SK-N-SH (cell line): ENCODE data around the gene CFAP92. TPM values are rescaled to one million over a fixed set of nuclear protein-coding genes. Genes with fewer than 3 reads are reported as not detected.

Experiments used
- CTCF ChIA-PET: fragments of 300-600, 350-600 bp; formaldehyde crosslinking; extraction: SDS; loops from one replicate; lab custom pipeline; 2021; lab: Yijun Ruan, JAX
- POLR2A ChIA-PET: fragments of 350-600 bp; sonication (Branson Sonifier 250); formaldehyde crosslinking; extraction: SDS; loops from one replicate; lab custom pipeline; 2020; ENCODE audit warnings: antibody characterized with exemption, inconsistent platforms; lab: Yijun Ruan, JAX
- DNase-seq: peaks from one replicate; pipeline ENCODE4 v3.0.0; 2012
- H2AFZ ChIP-seq: fragments of 200-600 bp; sonication (generic); 2 replicates; pipeline ENCODE4 v1.8.1; 2016; ENCODE audit warnings: antibody characterized with exemption, mild to moderate bottlenecking, low read depth
- H3F3A ChIP-seq: fragments of 200-600 bp; sonication (generic); replicated peaks from 2 replicates; pipeline ENCODE3; 2016; ENCODE audit warnings: antibody characterized with exemption, mild to moderate bottlenecking; ENCODE audit not compliant: insufficient read depth
- H3K27ac ChIP-seq, 2 experiments: fragments of 200-500 bp in 1 of 2; fragments of 200-600 bp in 1 of 2; sonication (Bioruptor generic) in 1 of 2; sonication (generic), shearing (Covaris generic) in 1 of 2; 2 replicates each; pipeline versions ENCODE4 v1.5.1 to v1.6.1; 2014 to 2016; ENCODE audit warnings: low read depth in 2 of 2, inconsistent platforms in 1 of 2, low read length in 1 of 2, mild to moderate bottlenecking in 1 of 2, mixed read lengths in 1 of 2
- H3K27me3 ChIP-seq: fragments of 200-600 bp; sonication (generic), shearing (Covaris generic); 2 replicates; pipeline ENCODE4 v1.6.1; 2016; ENCODE audit warnings: mixed run types; ENCODE audit not compliant: insufficient read depth
- H3K36me3 ChIP-seq, 2 experiments: fragments of 200-500 bp in 1 of 2; fragments of 200-600 bp in 1 of 2; sonication (Bioruptor generic) in 1 of 2; sonication (generic) in 1 of 2; replicated peaks in 1 of 2; 2 replicates each; pipeline versions ENCODE3 to v1.5.1; 2014 to 2016; ENCODE audit warnings: low read length in 1 of 2, mild to moderate bottlenecking in 1 of 2; ENCODE audit not compliant: insufficient read depth in 2 of 2, control insufficient read depth in 1 of 2
- H3K4me1 ChIP-seq, 2 experiments: fragments of 200-500 bp in 1 of 2; fragments of 200-600 bp in 1 of 2; sonication (Bioruptor generic) in 1 of 2; sonication (generic), shearing (Covaris generic) in 1 of 2; 2 replicates each; pipeline versions ENCODE4 v1.5.1 to v1.6.1; 2014 to 2016; ENCODE audit warnings: low read depth in 1 of 2, low read length in 1 of 2, mixed run types in 1 of 2; ENCODE audit not compliant: insufficient read depth in 2 of 2, control insufficient read depth in 1 of 2
- H3K4me2 ChIP-seq: fragments of 200-600 bp; sonication (generic), shearing (Covaris generic); 2 replicates; pipeline ENCODE4 v1.6.1; 2017; ENCODE audit warnings: mixed run types
- H3K4me3 ChIP-seq, 2 experiments: fragments of 200-500 bp in 1 of 2; fragments of 200-600 bp in 1 of 2; sonication (Bioruptor generic) in 1 of 2; sonication (generic), shearing (Covaris generic) in 1 of 2; 2 replicates each; pipeline versions ENCODE4 v1.5.1 to v1.8.1; 2014 to 2016; ENCODE audit warnings: low read depth in 2 of 2, inconsistent platforms in 1 of 2, low read length in 1 of 2, mild to moderate bottlenecking in 1 of 2, mixed read lengths in 1 of 2, moderate library complexity in 1 of 2
- H3K79me2 ChIP-seq: fragments of 200-600 bp; sonication (generic); 2 replicates; pipeline ENCODE4 v1.8.1; 2017; ENCODE audit warnings: mild to moderate bottlenecking; ENCODE audit not compliant: insufficient read depth
- H3K9ac ChIP-seq: fragments of 200-600 bp; sonication (generic); 2 replicates; pipeline ENCODE4 v1.6.1; 2017; ENCODE audit warnings: mixed run types
- H3K9me2 ChIP-seq: fragments of 200-600 bp; sonication (generic); 2 replicates; pipeline ENCODE4 v1.6.1; 2017; ENCODE audit warnings: mixed run types
- H3K9me3 ChIP-seq: fragments of 200-600 bp; sonication (generic); 2 replicates; pipeline ENCODE4 v1.6.1; 2017; ENCODE audit warnings: mixed run types, mild to moderate bottlenecking, moderate library complexity
- H4K20me1 ChIP-seq: fragments of 200-600 bp; sonication (generic); 2 replicates; pipeline ENCODE4 v1.6.1; 2017; ENCODE audit warnings: mild to moderate bottlenecking, mixed run types; ENCODE audit not compliant: insufficient read depth
- CHD2 ChIP-seq: fragments of 150-350 bp; IDR thresholded peaks from 2 replicates; pipeline ENCODE4 v1.6.1; 2018; ENCODE audit warnings: low read length; ENCODE audit not compliant: partially characterized antibody
- CTCF ChIP-seq: fragments of 200-600 bp; sonication (generic); IDR thresholded peaks from 2 replicates; pipeline ENCODE4 v1.6.1; 2017; ENCODE audit warnings: antibody characterized with exemption, mild to moderate bottlenecking, moderate library complexity
- FOSL2 ChIP-seq: IDR thresholded peaks from 2 replicates; pipeline ENCODE4 v1.4.0; 2012; ENCODE audit warnings: low read depth, mild to moderate bottlenecking, moderate library complexity, borderline replicate concordance
- FOXJ3 ChIP-seq: sonication (generic); formaldehyde crosslinking; IDR thresholded peaks from 2 replicates; pipeline ENCODE4 v1.5.1; 2020; ENCODE audit warnings: mild to moderate bottlenecking, missing genetic modification reagents
- FOXM1 ChIP-seq: IDR thresholded peaks from 2 replicates; pipeline ENCODE4 v1.4.0; 2012; ENCODE audit warnings: low read depth, mild to moderate bottlenecking
- GATA2 ChIP-seq: sonication (generic); formaldehyde crosslinking; IDR thresholded peaks from 2 replicates; pipeline ENCODE4 v1.5.0; 2020; ENCODE audit warnings: mild to moderate bottlenecking, missing genetic modification reagents
- IRF3 ChIP-seq: fragments of 150-350 bp; IDR thresholded peaks from 2 replicates; pipeline ENCODE4 v1.6.1; 2016; ENCODE audit warnings: mild to moderate bottlenecking, low read depth, low read length
- JUND ChIP-seq: IDR thresholded peaks from 2 replicates; pipeline ENCODE4 v1.4.0; 2012
- MAX ChIP-seq: IDR thresholded peaks from 2 replicates; pipeline ENCODE4 v1.4.0; 2012; ENCODE audit warnings: low read depth
- MEF2A ChIP-seq: IDR thresholded peaks from 2 replicates; pipeline ENCODE4 v1.4.0; 2012; ENCODE audit warnings: low read depth, borderline replicate concordance
- MXI1 ChIP-seq: IDR thresholded peaks from 2 replicates; pipeline ENCODE4 v1.6.1; 2012; ENCODE audit warnings: mild to moderate bottlenecking, low read depth, low read length, improper control_type of control experiment
- NRF1 ChIP-seq: IDR thresholded peaks from 2 replicates; pipeline ENCODE4 v1.6.1; 2012; ENCODE audit warnings: low read depth, mild to moderate bottlenecking, low read length
- RFX5 ChIP-seq: IDR thresholded peaks from 2 replicates; pipeline ENCODE4 v1.6.1; 2012; ENCODE audit warnings: mild to moderate bottlenecking, improper control_type of control experiment, low read length
- TAF1 ChIP-seq: IDR thresholded peaks from 2 replicates; pipeline ENCODE4 v1.6.1; 2012; ENCODE audit warnings: low read depth, mild to moderate bottlenecking, low read length, moderate library complexity, borderline replicate concordance
- USF2 ChIP-seq: fragments of 150-350 bp; IDR thresholded peaks from 2 replicates; pipeline ENCODE4 v1.6.1; 2017; ENCODE audit warnings: antibody characterized with exemption, low read length, low read depth, borderline replicate concordance
- YY1 ChIP-seq: IDR thresholded peaks from 2 replicates; pipeline ENCODE4 v1.4.0; 2012; ENCODE audit warnings: low read depth, mild to moderate bottlenecking
- WGBS: methylation state at CpG from one replicate; pipeline ENCODE4 v1.1.6; 2017; ENCODE audit warnings: low lambda C conversion rate; 5-methylcytosine and 5-hydroxymethylcytosine counted together
- polyA plus RNA-seq, 3 experiments: library from polyadenylated mRNA; depleted of rRNA; stranded (reverse); fragments of >200 nt; gene quantifications; 2 replicates each; pipeline ENCODE4 v1.2.3, GENCODE V29; 2012
- TF ChIP-seq, protein P1 (sequence below): IDR thresholded peaks from 2 replicates; pipeline ENCODE4 v1.6.1; 2012; ENCODE audit warnings: mild to moderate bottlenecking, low read depth, low read length, moderate library complexity

CFAP92 gene
- polyA plus RNA-seq, 1 of the 3 experiments (the other 2 are of a cell fraction), result not detected

DNA sequence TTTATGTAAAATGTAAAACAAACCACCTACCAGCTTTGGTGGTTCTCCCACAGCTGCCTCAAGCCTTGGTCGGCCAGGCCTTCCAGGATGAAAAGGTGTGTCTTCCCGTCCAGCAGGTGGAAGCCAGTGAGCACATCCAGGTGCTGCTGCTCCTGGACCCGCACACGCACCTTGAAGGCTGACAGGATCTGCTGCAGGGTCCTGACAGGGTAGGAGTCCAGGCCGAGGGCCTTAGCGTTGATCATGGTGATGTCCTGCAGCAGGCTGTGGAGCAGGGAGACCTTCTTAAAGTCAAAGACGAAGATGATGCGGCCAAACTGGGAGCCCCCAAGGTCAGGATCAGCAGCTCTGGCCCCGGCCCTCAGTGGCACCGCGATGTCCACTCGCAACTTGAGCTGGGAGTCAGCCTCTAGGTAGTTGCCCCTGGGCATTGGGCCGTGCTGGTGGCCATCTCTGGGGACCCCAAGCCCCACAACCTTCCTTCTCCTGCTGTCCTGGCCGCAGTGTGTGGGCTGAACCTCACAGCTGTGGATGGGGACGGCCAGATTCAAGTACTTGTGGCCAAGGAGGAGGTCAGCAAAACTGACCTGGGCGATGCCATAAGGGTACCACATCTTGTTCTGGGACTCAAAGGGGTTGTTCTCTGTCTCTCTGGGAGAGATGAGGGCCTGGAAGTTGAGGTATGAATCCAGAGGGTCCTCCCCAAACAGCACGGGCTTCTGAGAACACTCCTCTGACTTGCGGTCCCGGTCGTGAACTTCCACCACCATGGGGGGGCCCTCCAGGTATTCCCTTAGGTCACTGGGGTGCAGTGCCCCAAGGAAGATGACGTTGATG is 48.6 kb downstream of the CFAP92 start:
- Histone ChIP-seq H2AFZ (no peak overlapping the region), H3K4me2 (no peak overlapping the region), H3K27ac (no peak overlapping the region), H4K20me1 (no peaks in the 10 kb centered on the region), H3K9ac (no peak overlapping the region), H3K36me3 (no peaks in the 10 kb centered on the region), H3K9me3 (no peaks in the 10 kb centered on the region), H3K9me2 (no peaks in the 10 kb centered on the region), H3F3A (no peaks in the 10 kb centered on the region), H3K4me3 (no peak overlapping the region), H3K4me1 (no peaks in the 10 kb centered on the region), H3K27me3 (no peaks in the 10 kb centered on the region; the same call in 1 of the 2 replicates), H3K79me2 (no peaks in the 10 kb centered on the region)
- 70% methylated on average over 7 of the region's 21 CpGs for WGBS
- DNase-seq, result no peak
- ChIA-PET POLR2A (no interaction called here), CTCF (no interaction called here)
- TF ChIP-seq RFX5, result no peak
- no peak for TF ChIP-seq MXI1
- TF ChIP-seq MAX, result no peak
- TF ChIP-seq MEF2A, result no peak
- TF ChIP-seq FOXM1, result no peak
- no peak for TF ChIP-seq NRF1
- TF ChIP-seq, all 33 proteins: peak for 0

DNA sequence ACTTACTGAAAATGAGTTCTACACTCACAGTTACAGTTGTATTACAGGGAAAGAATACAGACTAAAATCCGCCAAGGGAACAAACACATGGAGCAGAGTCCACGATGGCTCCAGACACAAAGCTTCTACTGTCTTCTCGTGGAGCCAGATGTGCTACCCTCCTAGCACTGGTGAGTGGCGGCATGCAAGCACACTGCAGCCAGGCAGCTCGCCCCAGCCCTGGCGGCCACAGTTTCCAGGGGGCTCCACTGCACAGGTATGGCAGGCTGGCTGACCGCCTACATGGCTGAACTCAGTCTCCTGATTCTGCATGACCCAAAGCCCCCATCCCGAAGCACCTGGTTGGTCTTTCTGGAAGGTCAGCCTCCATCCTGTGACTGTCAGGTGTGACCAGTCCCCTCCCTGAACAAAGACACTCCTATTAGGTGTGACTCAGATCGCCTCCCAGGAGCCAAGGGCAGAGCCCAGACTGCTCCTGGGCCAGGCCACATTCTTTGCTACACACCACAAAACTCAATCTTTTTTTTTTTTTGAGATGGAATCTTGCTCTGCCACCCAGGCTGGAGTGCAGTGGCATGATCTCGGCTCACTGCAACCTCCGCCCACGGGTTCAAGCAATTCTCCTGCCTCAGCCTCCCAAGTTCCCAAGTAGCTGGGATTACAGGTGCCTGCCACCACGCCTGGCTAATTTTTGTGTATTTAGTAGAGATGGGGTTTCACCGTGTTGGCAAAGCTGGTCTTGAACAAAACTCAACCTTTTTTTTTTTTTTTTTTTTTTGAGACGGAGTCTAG is 51.5 kb downstream of the CFAP92 start:
- H3K36me3 ChIP-seq, result no peaks in the 10 kb centered on the region
- POLR2A ChIA-PET, result no interaction called here
- no peak for DNase-seq
- no peak for TF ChIP-seq JUND
- no peak for TF ChIP-seq FOSL2
- no peak for TF ChIP-seq CTCF
- TF ChIP-seq FOXJ3 (CRISPR knock-in tag), result no peak
- TF ChIP-seq USF2, result no peak
- TF ChIP-seq YY1, result no peak
- TF ChIP-seq GATA2, result no peak
- TF ChIP-seq, protein P1, sequence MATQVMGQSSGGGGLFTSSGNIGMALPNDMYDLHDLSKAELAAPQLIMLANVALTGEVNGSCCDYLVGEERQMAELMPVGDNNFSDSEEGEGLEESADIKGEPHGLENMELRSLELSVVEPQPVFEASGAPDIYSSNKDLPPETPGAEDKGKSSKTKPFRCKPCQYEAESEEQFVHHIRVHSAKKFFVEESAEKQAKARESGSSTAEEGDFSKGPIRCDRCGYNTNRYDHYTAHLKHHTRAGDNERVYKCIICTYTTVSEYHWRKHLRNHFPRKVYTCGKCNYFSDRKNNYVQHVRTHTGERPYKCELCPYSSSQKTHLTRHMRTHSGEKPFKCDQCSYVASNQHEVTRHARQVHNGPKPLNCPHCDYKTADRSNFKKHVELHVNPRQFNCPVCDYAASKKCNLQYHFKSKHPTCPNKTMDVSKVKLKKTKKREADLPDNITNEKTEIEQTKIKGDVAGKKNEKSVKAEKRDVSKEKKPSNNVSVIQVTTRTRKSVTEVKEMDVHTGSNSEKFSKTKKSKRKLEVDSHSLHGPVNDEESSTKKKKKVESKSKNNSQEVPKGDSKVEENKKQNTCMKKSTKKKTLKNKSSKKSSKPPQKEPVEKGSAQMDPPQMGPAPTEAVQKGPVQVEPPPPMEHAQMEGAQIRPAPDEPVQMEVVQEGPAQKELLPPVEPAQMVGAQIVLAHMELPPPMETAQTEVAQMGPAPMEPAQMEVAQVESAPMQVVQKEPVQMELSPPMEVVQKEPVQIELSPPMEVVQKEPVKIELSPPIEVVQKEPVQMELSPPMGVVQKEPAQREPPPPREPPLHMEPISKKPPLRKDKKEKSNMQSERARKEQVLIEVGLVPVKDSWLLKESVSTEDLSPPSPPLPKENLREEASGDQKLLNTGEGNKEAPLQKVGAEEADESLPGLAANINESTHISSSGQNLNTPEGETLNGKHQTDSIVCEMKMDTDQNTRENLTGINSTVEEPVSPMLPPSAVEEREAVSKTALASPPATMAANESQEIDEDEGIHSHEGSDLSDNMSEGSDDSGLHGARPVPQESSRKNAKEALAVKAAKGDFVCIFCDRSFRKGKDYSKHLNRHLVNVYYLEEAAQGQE, result no peak
- TF ChIP-seq IRF3, result no peak
- no peak for TF ChIP-seq TAF1
- TF ChIP-seq CHD2, result no peak

More for the DNA sequence above, 51.5 kb downstream of the CFAP92 start:
- Histone ChIP-seq H3F3A (no peaks in the 10 kb centered on the region), H3K9ac (no peak overlapping the region), H3K9me2 (no peaks in the 10 kb centered on the region), H3K9me3 (no peaks in the 10 kb centered on the region), H3K4me1 (no peaks in the 10 kb centered on the region), H3K4me2 (no peak overlapping the region), H4K20me1 (no peaks in the 10 kb centered on the region), H3K27ac (no peak overlapping the region), H2AFZ (no peak overlapping the region), H3K27me3 (no peaks in the 10 kb centered on the region; the same call in 1 of the 2 replicates), H3K4me3 (no peak overlapping the region), H3K79me2 (no peaks in the 10 kb centered on the region)
- WGBS, result 49% methylated on average over 10 of the region's 15 CpGs
- CTCF ChIA-PET, result no interaction called here
